ENCODE measurements around the gene FBXO5. TPM values are rescaled to one million over a fixed set of nuclear protein-coding genes. Genes with fewer than 3 reads are reported as not detected.
"Not testable (repeated sequence)": the region's sequence is repeated elsewhere in the genome, so short reads cannot be mapped to it uniquely, and the experiment has no call there.

FBXO5 gene
- total RNA-seq, 4 donors from 2014 or later, result 2.6 to 7.2 (median 4.8) TPM

DNA sequence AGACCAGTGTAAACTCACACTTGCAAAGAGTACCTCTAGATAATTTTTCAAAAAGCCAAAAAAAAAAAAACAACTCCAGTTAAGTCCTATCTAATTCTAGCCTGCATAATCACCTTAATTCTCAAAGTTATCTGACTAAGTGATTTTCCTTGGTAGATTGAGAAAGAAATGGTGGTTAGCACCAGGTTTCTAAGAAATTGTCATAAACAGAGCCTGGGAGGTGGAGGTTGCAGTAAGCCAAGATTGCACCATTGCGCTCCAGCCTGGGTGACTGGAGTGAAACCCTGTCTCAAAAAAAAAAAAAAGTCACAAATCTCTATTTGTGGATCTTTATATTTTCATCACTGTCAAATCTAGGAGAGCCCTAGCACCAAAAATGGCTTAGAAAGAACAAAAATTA, 8.9 kb downstream of the FBXO5 start:
- ATAC-seq (ENCODE audit: low FRiP score) (no peak), DNase-seq (ENCODE audit: low spot score) (no peak)
- TF ChIP-seq, protein P1, sequence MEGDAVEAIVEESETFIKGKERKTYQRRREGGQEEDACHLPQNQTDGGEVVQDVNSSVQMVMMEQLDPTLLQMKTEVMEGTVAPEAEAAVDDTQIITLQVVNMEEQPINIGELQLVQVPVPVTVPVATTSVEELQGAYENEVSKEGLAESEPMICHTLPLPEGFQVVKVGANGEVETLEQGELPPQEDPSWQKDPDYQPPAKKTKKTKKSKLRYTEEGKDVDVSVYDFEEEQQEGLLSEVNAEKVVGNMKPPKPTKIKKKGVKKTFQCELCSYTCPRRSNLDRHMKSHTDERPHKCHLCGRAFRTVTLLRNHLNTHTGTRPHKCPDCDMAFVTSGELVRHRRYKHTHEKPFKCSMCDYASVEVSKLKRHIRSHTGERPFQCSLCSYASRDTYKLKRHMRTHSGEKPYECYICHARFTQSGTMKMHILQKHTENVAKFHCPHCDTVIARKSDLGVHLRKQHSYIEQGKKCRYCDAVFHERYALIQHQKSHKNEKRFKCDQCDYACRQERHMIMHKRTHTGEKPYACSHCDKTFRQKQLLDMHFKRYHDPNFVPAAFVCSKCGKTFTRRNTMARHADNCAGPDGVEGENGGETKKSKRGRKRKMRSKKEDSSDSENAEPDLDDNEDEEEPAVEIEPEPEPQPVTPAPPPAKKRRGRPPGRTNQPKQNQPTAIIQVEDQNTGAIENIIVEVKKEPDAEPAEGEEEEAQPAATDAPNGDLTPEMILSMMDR (IDR thresholded peaks at IDR 0.05), result no peak

DNA sequence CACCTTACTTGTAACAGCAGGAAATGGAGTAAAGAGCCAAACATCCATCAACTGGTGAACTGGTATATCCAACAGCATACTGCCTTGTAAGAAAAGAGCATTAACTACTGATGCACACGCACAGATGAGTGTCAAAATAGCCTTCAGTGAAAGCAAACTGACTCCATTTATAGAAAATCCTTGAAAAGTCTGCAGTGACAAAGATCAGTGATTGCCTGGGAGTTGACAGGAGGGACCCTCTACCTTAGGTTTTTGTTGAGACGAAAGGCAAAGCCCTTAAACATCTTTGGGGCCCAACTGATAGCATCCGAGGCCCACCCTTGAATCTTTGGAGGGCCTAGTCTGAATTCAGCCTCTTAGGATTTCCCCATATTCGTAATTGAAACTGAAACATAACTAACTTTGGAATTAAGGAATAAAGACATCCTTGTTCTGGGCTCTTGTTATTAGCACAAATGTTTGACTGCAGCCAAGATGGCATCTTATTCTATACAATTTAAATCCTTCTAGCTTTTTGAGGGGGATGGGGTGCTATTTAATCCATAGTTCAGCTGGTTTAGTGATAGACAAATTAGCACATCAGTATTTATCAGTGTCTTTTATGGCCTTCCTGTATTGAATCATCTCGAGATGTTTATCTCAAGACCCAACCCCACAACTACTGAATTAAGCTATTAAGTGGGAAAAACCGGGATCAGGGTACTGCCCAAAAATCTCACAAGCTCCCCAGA, 13.0 kb downstream of the FBXO5 start:
- ATAC-seq (ENCODE audit: low FRiP score) (no peak), DNase-seq (ENCODE audit: low spot score) (no peak)
- TF ChIP-seq, protein P1 (IDR thresholded peaks at IDR 0.05), result no peak

DNA sequence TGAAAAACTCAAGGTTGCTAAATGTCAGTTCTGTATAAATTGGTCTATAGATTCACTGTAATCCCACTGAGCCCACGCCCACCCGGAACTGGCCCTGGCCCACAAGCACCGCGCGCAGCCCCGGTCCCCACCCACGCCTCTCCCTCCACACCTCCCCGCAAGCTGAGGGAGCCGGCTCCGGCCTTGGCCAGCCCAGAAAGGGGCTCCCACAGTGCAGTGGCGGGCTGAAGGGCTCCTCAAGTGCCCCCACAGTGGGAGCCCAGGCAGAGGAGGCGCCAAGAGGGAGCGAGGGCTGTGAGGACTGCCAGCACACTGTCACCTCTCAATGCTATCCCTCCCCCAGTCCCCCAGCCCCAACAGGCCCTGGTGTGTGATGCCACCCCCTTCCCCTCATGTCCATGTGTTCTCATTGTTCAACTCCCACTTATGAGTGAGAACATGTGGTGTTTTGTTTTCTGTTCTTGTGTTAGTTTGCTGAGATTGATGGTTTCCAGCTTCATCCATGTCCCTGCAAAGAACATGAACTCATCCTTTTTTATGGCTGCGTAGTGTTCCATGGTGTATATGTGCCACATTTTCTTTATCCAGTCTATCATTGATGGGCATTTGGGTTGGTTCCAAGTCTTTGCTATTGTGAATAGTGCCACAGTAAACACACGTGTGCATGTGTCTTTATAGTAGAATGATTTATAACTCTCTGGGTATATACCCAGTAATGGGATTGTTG, 16.5 kb downstream of the FBXO5 start:
- not testable (repeated sequence) for ATAC-seq (ENCODE audit: low FRiP score); DNase-seq (ENCODE audit: low spot score)

DNA sequence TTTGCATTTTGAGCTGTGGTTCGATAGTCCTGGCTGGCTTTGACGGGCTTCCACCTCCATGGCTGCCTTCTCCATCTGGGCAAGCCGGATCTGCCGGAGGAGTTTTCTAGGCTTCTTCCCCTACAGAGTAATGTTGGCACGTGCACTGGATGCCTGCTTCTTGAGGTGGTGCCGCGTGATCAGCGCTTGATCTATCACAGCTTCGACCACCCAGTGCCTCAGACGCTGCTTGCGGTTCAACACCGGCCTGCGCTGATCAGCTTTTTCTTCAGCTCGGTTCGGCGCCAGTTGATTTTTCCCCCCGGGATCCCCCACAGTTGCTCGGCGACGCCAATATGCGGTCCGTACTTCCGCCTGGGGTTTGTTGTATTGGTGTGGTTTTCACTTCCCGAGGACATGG, 23.5 kb downstream of the FBXO5 start:
- ATAC-seq (ENCODE audit: low FRiP score) (no peak), DNase-seq (ENCODE audit: low spot score) (no peak)
- TF ChIP-seq, protein P1 (IDR thresholded peaks at IDR 0.05), result no peak

DNA sequence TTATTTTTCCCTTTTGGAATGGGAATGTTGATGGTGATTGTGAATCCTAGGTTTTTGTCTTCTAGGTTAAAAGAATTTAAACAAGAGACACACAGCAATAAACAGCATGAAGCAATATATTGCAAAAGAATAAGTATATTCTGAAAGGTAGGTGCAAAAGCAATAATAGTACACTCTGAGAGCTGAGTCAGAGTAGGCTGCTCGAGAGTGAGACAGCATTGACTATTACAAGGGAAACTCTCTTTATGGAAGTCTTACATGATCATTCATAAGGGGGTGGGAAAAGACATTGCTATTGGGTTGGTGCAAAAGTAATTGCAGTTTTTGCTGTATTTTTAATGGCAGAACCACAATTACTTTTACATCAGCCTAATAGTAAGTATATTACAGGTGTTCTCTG, 25.0 kb downstream of the FBXO5 start:
- ATAC-seq (ENCODE audit: low FRiP score), result no peak
- no peak for DNase-seq (ENCODE audit: low spot score)
- TF ChIP-seq, protein P1 (IDR thresholded peaks at IDR 0.05), result no peak

DNA sequence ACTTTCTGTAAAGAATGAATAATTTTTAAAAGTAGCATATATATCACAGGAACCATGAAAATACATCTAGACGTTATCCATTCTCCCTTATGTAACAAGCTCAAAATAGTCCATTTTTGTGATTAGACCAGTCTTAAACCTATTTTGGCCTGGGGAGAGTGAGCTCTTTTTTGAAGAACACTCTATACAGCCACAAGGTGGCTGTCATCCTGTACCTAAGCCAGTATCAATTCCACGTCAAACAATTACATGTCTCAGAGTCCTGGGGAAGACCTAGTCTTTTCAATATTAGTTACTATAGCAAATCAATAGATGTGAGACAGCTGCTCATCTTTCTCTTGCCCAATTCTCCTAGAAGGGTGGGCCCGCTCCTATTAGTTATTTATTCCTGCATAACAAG, 28.4 kb downstream of the FBXO5 start:
- TF ChIP-seq, protein P1 (IDR thresholded peaks at IDR 0.05), result no peak
- no peak for ATAC-seq (ENCODE audit: low FRiP score)

DNA sequence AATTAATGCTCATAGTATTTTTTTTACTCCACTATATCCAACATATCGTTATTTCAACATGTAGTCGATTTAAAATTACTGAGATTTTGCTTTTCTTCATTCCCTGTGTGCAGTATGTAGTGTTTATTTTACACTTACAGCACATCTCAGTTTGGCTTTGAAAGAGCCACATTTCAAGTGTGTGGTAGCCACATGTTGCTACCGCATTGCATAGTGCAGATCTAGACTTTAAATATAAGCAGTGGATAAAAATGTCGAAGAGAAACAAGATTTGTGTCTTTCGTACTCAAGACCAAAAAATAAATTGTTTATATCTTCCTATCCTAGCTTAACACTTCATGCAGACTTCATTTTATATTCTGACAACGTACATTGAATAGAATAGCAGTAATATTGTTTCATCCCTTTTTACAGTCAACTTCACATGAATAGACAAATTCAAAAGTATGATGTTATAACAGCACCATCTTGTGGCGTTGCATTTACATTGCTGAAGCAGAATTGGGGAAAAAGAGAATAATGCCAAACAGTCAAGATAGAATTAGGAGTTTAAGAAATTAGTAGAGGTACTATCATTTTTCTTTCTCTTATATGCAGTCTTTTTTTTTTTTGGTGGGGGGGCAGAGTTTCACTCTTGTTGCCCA, 29.9 kb downstream of the FBXO5 start:
- ATAC-seq (ENCODE audit: low FRiP score), result no peak
- no peak for DNase-seq (ENCODE audit: low spot score)
- TF ChIP-seq, protein P1 (IDR thresholded peaks at IDR 0.05), result no peak

More for the DNA sequence above, 28.4 kb downstream of the FBXO5 start:
- no peak for DNase-seq (ENCODE audit: low spot score)

All from omental fat pad (tissue), 4 donors.